GM12878 (cell line): ENCODE results near the gene ATP2B1. TPM values are rescaled to one million over a fixed set of nuclear protein-coding genes. Genes with fewer than 3 reads are reported as not detected.

ENCODE experiments used
- ATAC-seq: fragments of 200-7000 bp; cut with Tn5 transposase; 3 replicates; pipeline ENCODE4 v1.9.1; 2020; ENCODE audit warnings: mild to moderate bottlenecking, moderate library complexity
- BruUV-seq: library from RNA; stranded (reverse); fragments of 400-500 nt; replicated peaks from 2 replicates; lab custom pipeline; 2021; lab: Mats Ljungman, UMichigan
- CTCF ChIA-PET: fragments of 300-600 bp; sonication (Branson Sonifier 250); formaldehyde crosslinking; extraction: SDS; loops from one replicate; lab custom pipeline; 2021; ENCODE audit warnings: inconsistent platforms; lab: Yijun Ruan, JAX
- POLR2A ChIA-PET: fragments of 350-600 bp; formaldehyde crosslinking; extraction: SDS; loops from one replicate; lab custom pipeline; 2021; ENCODE audit warnings: inconsistent platforms; lab: Charles Lee
- RAD21 ChIA-PET: fragments of 300-600 bp; sonication (Branson Sonifier 250); formaldehyde crosslinking; loops from one replicate; lab custom pipeline; 2023; ENCODE audit warnings: antibody characterized with exemption; ENCODE audit not compliant: unreplicated experiment; lab: Charles Lee
- SMC1A ChIA-PET: fragments of 300-600 bp; sonication (Branson Sonifier 250); formaldehyde crosslinking; loops from one replicate; lab custom pipeline; 2023; ENCODE audit not compliant: unreplicated experiment, uncharacterized antibody; lab: Charles Lee
- DNase-seq: peaks from one replicate; pipeline ENCODE4 v3.0.0-alpha.2; 2011; ENCODE audit warnings: low read depth, low spot score
- FAIRE-seq: peaks from 3 replicates; lab custom pipeline; 2011; peaks lifted over from hg19 to GRCh38; lab: Jason Lieb, UNC
- H2AFZ ChIP-seq: 2 replicates; pipeline ENCODE4 v1.6.0; 2011; ENCODE audit warnings: low read depth, low read length, control low read depth; ENCODE audit not compliant: control insufficient read depth
- H3K27ac ChIP-seq: 2 replicates; pipeline ENCODE4 v1.5.1; 2011; ENCODE audit warnings: control low read depth; ENCODE audit not compliant: control insufficient read depth, insufficient read depth
- H3K27me3 ChIP-seq, 2 experiments: replicated peaks in 1 of 2; 2 replicates each; pipeline versions ENCODE4 v1.6.0 to v1.6.1; 2011; ENCODE audit warnings: low read length in 1 of 2; ENCODE audit not compliant: control insufficient read depth in 2 of 2, insufficient read depth in 2 of 2
- H3K36me3 ChIP-seq, 2 experiments: 2 replicates each; pipeline ENCODE4 v1.5.1; 2011; ENCODE audit warnings: low read length in 1 of 2; ENCODE audit not compliant: control insufficient read depth in 2 of 2, insufficient read depth in 2 of 2
- H3K4me1 ChIP-seq: 2 replicates; pipeline ENCODE4 v1.6.1; 2011; ENCODE audit warnings: mild to moderate bottlenecking, low read length, moderate library complexity, mixed read lengths; ENCODE audit not compliant: control insufficient read depth, insufficient read depth
- H3K4me2 ChIP-seq: 2 replicates; pipeline ENCODE4 v1.6.0; 2011; ENCODE audit warnings: control low read depth; ENCODE audit not compliant: control insufficient read depth, insufficient read depth
- H3K4me3 ChIP-seq: fragments of 200-600 bp; sonication (generic); 2 replicates; pipeline ENCODE4 v1.5.1; 2016
- H3K79me2 ChIP-seq: 2 replicates; pipeline ENCODE4 v1.6.0; 2011; ENCODE audit warnings: low read length; ENCODE audit not compliant: control insufficient read depth, insufficient read depth
- H3K9ac ChIP-seq: 2 replicates; pipeline ENCODE4 v1.8.0; 2011; ENCODE audit warnings: low read length, control low read depth, mixed read lengths; ENCODE audit not compliant: control insufficient read depth, insufficient read depth
- H3K9me3 ChIP-seq: replicated peaks from 3 replicates; pipeline ENCODE4 v1.5.1; 2011; ENCODE audit warnings: mild to moderate bottlenecking, low read length; ENCODE audit not compliant: control insufficient read depth, insufficient read depth
- H4K20me1 ChIP-seq: 2 replicates; pipeline ENCODE4 v1.6.0; 2011; ENCODE audit not compliant: control insufficient read depth, insufficient read depth
- ASH2L ChIP-seq: fragments of 300-600, 200-600 bp; sonication (generic); IDR thresholded peaks from 2 replicates; pipeline ENCODE4 v1.6.1; 2017; ENCODE audit warnings: low read depth, mild to moderate bottlenecking, borderline replicate concordance
- ATF3 ChIP-seq: IDR thresholded peaks from 2 replicates; pipeline ENCODE4 v1.6.1; 2011; ENCODE audit warnings: low read depth, mild to moderate bottlenecking, low read length, moderate library complexity, borderline replicate concordance; ENCODE audit errors: extremely low read depth
- BCLAF1 ChIP-seq: fragments of 450-650 bp; IDR thresholded peaks from 2 replicates; pipeline ENCODE4 v1.6.1; 2017; ENCODE audit warnings: antibody characterized with exemption, mild to moderate bottlenecking, moderate library complexity
- CEBPB ChIP-seq, 2 experiments: fragments of 150-350 bp in 1 of 2; IDR thresholded peaks; 2 replicates each; pipeline ENCODE4 v1.6.1; 2012 to 2014; ENCODE audit warnings: low read depth in 2 of 2, low read length in 2 of 2, borderline replicate concordance in 1 of 2, inconsistent platforms in 1 of 2
- E2F8 ChIP-seq: fragments of 450-650 bp; IDR thresholded peaks from 2 replicates; pipeline ENCODE4 v1.6.1; 2018; ENCODE audit warnings: mild to moderate bottlenecking, low read depth, moderate library complexity; ENCODE audit not compliant: partially characterized antibody
- IRF5 ChIP-seq: fragments of 450-650 bp; IDR thresholded peaks from 2 replicates; pipeline ENCODE4 v1.6.1; 2017; ENCODE audit warnings: borderline replicate concordance
- NFYA ChIP-seq: IDR thresholded peaks from 2 replicates; pipeline ENCODE4 v1.6.1; 2011; ENCODE audit warnings: low read depth, mild to moderate bottlenecking, low read length, improper control_type of control experiment, borderline replicate concordance
- RCOR1 ChIP-seq: conservative IDR thresholded peaks from 2 replicates; pipeline ENCODE4 v1.6.1; 2012; ENCODE audit warnings: low read depth, low read length, improper control_type of control experiment
- TAF1 ChIP-seq: IDR thresholded peaks from 2 replicates; pipeline ENCODE4 v1.6.1; 2011; ENCODE audit warnings: mild to moderate bottlenecking, low read depth, low read length, borderline replicate concordance
- WGBS: methylation state at CpG from one replicate; pipeline ENCODE4 v1.1.6; 2016; ENCODE audit warnings: low lambda C conversion rate; ENCODE audit not compliant: insufficient replicate concordance, insufficient coverage; ENCODE audit errors: missing lambda C conversion rate; 5-methylcytosine and 5-hydroxymethylcytosine counted together
- in situ Hi-C: fragments of 300-500 bp; cut with MboI; formaldehyde crosslinking; loops from 9 replicates; pipeline ENCODE4 v1.14.3; 2018; ENCODE audit warnings: mixed read lengths
- intact Hi-C: fragments of 100-400 bp; cut with micrococcal nuclease; formaldehyde crosslinking; loops from one replicate; pipeline ENCODE4 v1.14.2; 2022; ENCODE audit not compliant: unreplicated experiment
- polyA plus RNA-seq, 11 experiments: library from polyadenylated mRNA; depleted of rRNA in 4 of 11; unstranded in 6 of 11; stranded (reverse) in 5 of 11; fragments of >200 nt; fragmentation: Nextera tagmentation in 4 of 11; fragmentation: Illumina TruSeq in 1 of 11; extraction: Ambion mirVana in 4 of 11; extraction: Trizol in 1 of 11; gene quantifications; 1 replicate in 1 of 11; 2 replicates in 10 of 11; pipeline versions ENCODE4 v1.2.1 to v1.2.3, GENCODE V29; 2011 to 2016; ENCODE audit warnings: inconsistent platforms in 2 of 11, missing spikeins in 2 of 11, low read depth in 1 of 11
- total RNA-seq, 4 experiments: library from RNA; depleted of rRNA in 3 of 4; stranded (reverse); fragments of >200 nt in 3 of 4; fragmentation: Illumina TruSeq in 1 of 4; extraction: Trizol in 1 of 4; gene quantifications; 2 replicates each; pipeline versions ENCODE4 v1.2.1 to v1.2.3, GENCODE V29; 2013 to 2021

The ATP2B1 gene
- total and polyA plus RNA-seq, 10 of the 15 experiments (the other 5 are each of a cell fraction or from before 2014, with no cell fraction given): 15.9 to 67.8 (median 48.5) TPM

GRCh38 chr12:89700191-89700810 lies 8.3 kb downstream of the ATP2B1 start:
- CTCF ChIA-PET: interaction anchor here (1.4 to 2.0 kb wide), 3 partner anchors 20 to 66 kb away, joined by 4 to 7 read pairs (median 5); no protein-coding TSS in a partner anchor
- in situ Hi-C loops: no loop called here
- no peak for TF ChIP-seq ASH2L
- no peak for TF ChIP-seq CEBPB (IDR thresholded peaks at IDR 0.05; ENCODE audit: borderline replicate concordance in 1 of 2, low read depth in 2 of 2, low read length in 2 of 2)
- no peak for TF ChIP-seq TAF1
- no peak for TF ChIP-seq E2F8
- TF ChIP-seq IRF5: no peak
- no peak for TF ChIP-seq ATF3
- TF ChIP-seq RCOR1: no peak
- no peak for TF ChIP-seq BCLAF1
- TF ChIP-seq NFYA: no peak

More at GRCh38 chr12:89700191-89700810, 8.3 kb downstream of the ATP2B1 start:
- Histone ChIP-seq H3K9ac (no peak overlapping the region), H3K27ac (no peak overlapping the region), H3K79me2 (peaks cover 100% of the 10 kb centered on the region), H3K4me1 (peaks cover 13% of the 10 kb centered on the region), H3K4me2 (no peak overlapping the region), H2AFZ (no peak overlapping the region), H3K4me3 (no peak overlapping the region), H4K20me1 (peaks cover 3% of the 10 kb centered on the region; the same call in 1 of the 2 replicates), H3K27me3 (no peaks in the 10 kb centered on the region), H3K9me3 (no peaks in the 10 kb centered on the region), H3K36me3 (peaks cover 0 to 3% of the 10 kb centered on the region in 2 experiments; a peak in 1 of 4 replicates)
- POLR2A ChIA-PET: interaction anchor here (2.0 kb wide), 1 partner anchor 37 kb away, joined by 7 read pairs; no protein-coding TSS in a partner anchor
- 62% methylated on average over 4 of the region's 4 CpGs for WGBS
- no peak for DNase-seq
- ATAC-seq: no peak
- SMC1A ChIA-PET: interaction anchor here (0.7 to 7.4 kb wide), 10 partner anchors 11 to 314 kb away, joined by 3 to 31 read pairs (median 4); no protein-coding TSS in a partner anchor
- intact Hi-C loops: loop anchor here (5.0 kb wide), 1 partner anchor 78 kb away; no protein-coding TSS in a partner anchor
- no TSS peak for BruUV-seq
- FAIRE-seq: no peak
- RAD21 ChIA-PET: interaction anchor here (1.3 to 3.2 kb wide), 4 partner anchors 11 to 155 kb away, joined by 3 to 10 read pairs (median 4); no protein-coding TSS in a partner anchor
